NCI-H2196 (cell line): Measurements from ENCODE around the gene CDC16.
A peak's percentile ranks its signal among the peaks of the same experiment; 100 is the strongest.

Experiments used
- DNase-seq: peaks from one replicate; lab custom pipeline; 2025; ENCODE audit not compliant: unreplicated experiment; lab: John Stamatoyannopoulos, UW

Gene CDC16

GRCh38 chr13:114296902-114297301, 62.2 kb downstream of the CDC16 start:
- DNase-seq = no peak

GRCh38 chr13:114298866-114299265, 64.2 kb downstream of the CDC16 start:
- DNase-seq = no peak

GRCh38 chr13:114299604-114300305, 65.1 kb downstream of the CDC16 start:
- DNase-seq = no peak

GRCh38 chr13:114303700-114304327, 69.1 kb downstream of the CDC16 start:
- no peak for DNase-seq

- DNase-seq = no peak
These were observed 69.8 kb downstream of the CDC16 start for GRCh38 chr13:114304346-114305034.

GRCh38 chr13:114309086-114309485, 74.4 kb downstream of the CDC16 start:
- DNase-seq = no peak

GRCh38 chr13:114309806-114310410, 75.2 kb downstream of the CDC16 start:
- no peak for DNase-seq

- DNase-seq = no peak
These were observed 76.3 kb downstream of the CDC16 start for GRCh38 chr13:114310956-114311355.

GRCh38 chr13:114311387-114311786, 76.7 kb downstream of the CDC16 start:
- DNase-seq = no peak

- DNase-seq = no peak
These were observed 77.2 kb downstream of the CDC16 start for GRCh38 chr13:114311908-114312307.

- DNase-seq = no peak
These were observed 78.6 kb downstream of the CDC16 start for GRCh38 chr13:114313061-114313860.

- peak; percentile 89 for DNase-seq
These were observed 79.6 kb downstream of the CDC16 start, which contains the start of gene CHAMP1 for GRCh38 chr13:114314074-114314912. TSS of gene CHAMP1 (plus strand) at chr13:114314503. CDS start at chr13:114323843, 9,340 bp downstream.

GRCh38 chr13:114315074-114315785, 80.5 kb downstream of the CDC16 start:
- DNase-seq = no peak

GRCh38 chr13:114318624-114319023, 83.9 kb downstream of the CDC16 start:
- no peak for DNase-seq

- DNase-seq = no peak
These were observed 84.8 kb downstream of the CDC16 start for GRCh38 chr13:114319441-114319913.

- DNase-seq = no peak
These were observed 85.4 kb downstream of the CDC16 start for GRCh38 chr13:114320065-114320464.

GRCh38 chr13:114321256-114321655, 86.6 kb downstream of the CDC16 start:
- DNase-seq = no peak
